ENCODE data around the gene HS6ST3. TPM values are rescaled to one million over a fixed set of nuclear protein-coding genes. Genes with fewer than 3 reads are reported as not detected.
"Not testable (repeated sequence)": the region's sequence is repeated elsewhere in the genome, so short reads cannot be mapped to it uniquely, and the experiment has no call there.

Gene HS6ST3
- total and polyA plus RNA-seq, 9 of the 15 experiments (the other 6 are each of a cell fraction or from before 2014, with no cell fraction given), result not detected

- in situ Hi-C loops (cut with MboI); H3K79me2 ChIP-seq (ENCODE audit: control insufficient read depth, insufficient read depth, low read length); DNase-seq (ENCODE audit: extremely low read depth in 1 of 4, low spot score in 3 of 4); POLR2A ChIA-PET; ATAC-seq; H3K9me1 ChIP-seq (ENCODE audit: control insufficient read depth, insufficient read depth, low read length); H4K20me1 ChIP-seq (replicated peaks; ENCODE audit: control insufficient read depth, insufficient read depth, low read length); H2AFZ ChIP-seq (ENCODE audit: low read depth, low read length); CTCF ChIA-PET (ENCODE audit: low intra/inter-chr PET ratio); intact Hi-C loops (cut with micrococcal nuclease); FAIRE-seq; H3K9me3 ChIP-seq (replicated peaks; ENCODE audit: control insufficient read depth, insufficient read depth, low read depth, low read length); H3K4me3 ChIP-seq; H3K27ac ChIP-seq (ENCODE audit: extremely low read depth, low read depth, low read length); H3K36me3 ChIP-seq (ENCODE audit: control insufficient read depth, insufficient read depth, low read length); H3K27me3 ChIP-seq (ENCODE audit: control insufficient read depth in 2 of 2, insufficient read depth in 2 of 2, low read length in 2 of 2); BruUV-seq (replicated peaks); H3K4me1 ChIP-seq (replicated peaks in 1 of 2; ENCODE audit: control insufficient read depth in 2 of 2, insufficient read depth in 2 of 2, low read length in 2 of 2); H3K9ac ChIP-seq (ENCODE audit: insufficient read depth in 1 of 2, low read depth in 2 of 2, low read length in 2 of 2); H3K4me2 ChIP-seq (ENCODE audit: insufficient read depth, low read length): not testable (repeated sequence)
- 7% methylated on average over 8 of the region's 8 CpGs for WGBS (ENCODE audit: insufficient coverage, low coverage, missing lambda C conversion rate)
Measured at GRCh38 chr13:96108072-96108471, 18.2 kb downstream of the HS6ST3 start.

GRCh38 chr13:96109125-96109524 is 19.2 kb downstream of the HS6ST3 start:
- Histone ChIP-seq H4K20me1 (replicated peaks; ENCODE audit: control insufficient read depth, insufficient read depth, low read length) (no peaks in the 10 kb centered on the region), H3K9me1 (ENCODE audit: control insufficient read depth, insufficient read depth, low read length) (no peaks in the 10 kb centered on the region), H3K9me3 (replicated peaks; ENCODE audit: control insufficient read depth, insufficient read depth, low read depth, low read length) (no peaks in the 10 kb centered on the region), H3K36me3 (ENCODE audit: control insufficient read depth, insufficient read depth, low read length) (no peaks in the 10 kb centered on the region), H3K4me2 (ENCODE audit: insufficient read depth, low read length) (no peak overlapping the region), H3K27ac (ENCODE audit: extremely low read depth, low read depth, low read length) (no peak overlapping the region), H3K4me1 (replicated peaks in 1 of 2; ENCODE audit: control insufficient read depth in 2 of 2, insufficient read depth in 2 of 2, low read length in 2 of 2) (no peaks in the 10 kb centered on the region), H3K27me3 (ENCODE audit: control insufficient read depth in 2 of 2, insufficient read depth in 2 of 2, low read length in 2 of 2) (no peaks in the 10 kb centered on the region), H2AFZ (ENCODE audit: low read depth, low read length) (no peak overlapping the region), H3K9ac (ENCODE audit: insufficient read depth in 1 of 2, low read depth in 2 of 2, low read length in 2 of 2) (no peak overlapping the region), H3K4me3 (no peak overlapping the region), H3K79me2 (ENCODE audit: control insufficient read depth, insufficient read depth, low read length) (no peaks in the 10 kb centered on the region)
- ChIA-PET CTCF (ENCODE audit: low intra/inter-chr PET ratio) (no interaction called here), POLR2A (interaction anchor here (0.7 kb wide), 1 partner anchor 229 kb away, joined by 3 read pairs; no protein-coding TSS in a partner anchor)
- in situ Hi-C loops (cut with MboI), result no loop called here
- WGBS (ENCODE audit: insufficient coverage, low coverage, missing lambda C conversion rate), result 0% methylated on average over 4 of the region's 4 CpGs
- no peak for DNase-seq (ENCODE audit: extremely low read depth in 1 of 4, low spot score in 3 of 4)
- TF ChIP-seq CBX3 (IDR thresholded peaks at IDR 0.05; ENCODE audit: borderline replicate concordance in 1 of 2, low read length in 2 of 2) (no peak), ZNF766 (CRISPR knock-in tag; conservative IDR thresholded peaks at IDR 0.05) (peak; percentile 73), HMGXB4 (CRISPR knock-in tag; IDR thresholded peaks at IDR 0.05) (no peak), HIVEP1 (CRISPR knock-in tag; IDR thresholded peaks at IDR 0.05) (no peak), EGR1 (conservative IDR thresholded peaks at IDR 0.05) (no peak), CHAMP1 (IDR thresholded peaks at IDR 0.05) (no peak)
- TF ChIP-seq, protein P1, sequence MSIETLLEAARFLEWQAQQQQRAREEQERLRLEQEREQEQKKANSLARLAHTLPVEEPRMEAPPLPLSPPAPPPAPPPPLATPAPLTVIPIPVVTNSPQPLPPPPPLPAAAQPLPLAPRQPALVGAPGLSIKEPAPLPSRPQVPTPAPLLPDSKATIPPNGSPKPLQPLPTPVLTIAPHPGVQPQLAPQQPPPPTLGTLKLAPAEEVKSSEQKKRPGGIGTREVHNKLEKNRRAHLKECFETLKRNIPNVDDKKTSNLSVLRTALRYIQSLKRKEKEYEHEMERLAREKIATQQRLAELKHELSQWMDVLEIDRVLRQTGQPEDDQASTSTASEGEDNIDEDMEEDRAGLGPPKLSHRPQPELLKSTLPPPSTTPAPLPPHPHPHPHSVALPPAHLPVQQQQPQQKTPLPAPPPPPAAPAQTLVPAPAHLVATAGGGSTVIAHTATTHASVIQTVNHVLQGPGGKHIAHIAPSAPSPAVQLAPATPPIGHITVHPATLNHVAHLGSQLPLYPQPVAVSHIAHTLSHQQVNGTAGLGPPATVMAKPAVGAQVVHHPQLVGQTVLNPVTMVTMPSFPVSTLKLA (conservative IDR thresholded peaks at IDR 0.05), result no peak
- BruUV-seq (replicated peaks), result no TSS peak
- intact Hi-C loops (cut with micrococcal nuclease), result no loop called here
- ATAC-seq, result no peak
- FAIRE-seq, result no peak
